Epithelial cell of esophagus (primary cell): ENCODE data around the gene TRPM1.

ENCODE experiments used
- DNase-seq: peaks from one replicate; pipeline ENCODE4 v3.0.0; 2010; ENCODE audit warnings: low read depth
- H3K4me3 ChIP-seq: 2 replicates; pipeline ENCODE4 v1.5.1; 2011; ENCODE audit warnings: mild to moderate bottlenecking, low read length, control low read depth
- TF ChIP-seq, protein P1 (sequence below): IDR thresholded peaks from 2 replicates; pipeline ENCODE4 v1.5.1; 2011; ENCODE audit warnings: low read depth, mild to moderate bottlenecking, low read length, control low read depth, inconsistent platforms; ENCODE audit not compliant: insufficient read depth; ENCODE audit errors: missing control alignments

TRPM1 gene

DNA sequence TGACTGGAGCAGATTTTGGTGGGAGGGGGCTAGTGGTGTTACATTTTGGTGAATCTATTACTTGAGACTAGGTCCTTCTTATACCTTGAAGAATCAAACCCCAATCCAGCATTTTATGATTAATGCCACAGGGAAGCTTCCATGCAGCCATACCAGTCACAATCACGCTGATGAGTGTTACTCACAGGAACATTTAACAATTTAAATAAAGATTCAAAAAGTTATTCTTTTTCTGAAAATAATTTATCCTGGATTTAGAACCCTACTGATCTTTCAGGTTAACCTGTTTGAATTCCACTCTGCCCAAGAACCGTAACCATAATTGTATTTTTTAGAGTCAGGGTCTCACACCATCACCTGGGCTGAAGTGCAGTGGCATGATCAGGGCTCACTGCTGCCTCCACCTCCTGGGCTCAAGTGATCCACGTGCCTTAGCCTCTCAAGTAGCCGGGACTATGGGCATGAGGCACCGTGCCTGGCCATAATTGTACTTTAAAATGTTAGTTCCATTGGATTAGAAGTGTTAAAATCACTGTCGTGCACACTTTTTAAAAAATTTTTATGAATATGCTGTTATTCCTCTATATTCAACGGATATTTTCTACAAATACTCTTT, 109.2 kb downstream of the TRPM1 start:
- TF ChIP-seq, protein P1, sequence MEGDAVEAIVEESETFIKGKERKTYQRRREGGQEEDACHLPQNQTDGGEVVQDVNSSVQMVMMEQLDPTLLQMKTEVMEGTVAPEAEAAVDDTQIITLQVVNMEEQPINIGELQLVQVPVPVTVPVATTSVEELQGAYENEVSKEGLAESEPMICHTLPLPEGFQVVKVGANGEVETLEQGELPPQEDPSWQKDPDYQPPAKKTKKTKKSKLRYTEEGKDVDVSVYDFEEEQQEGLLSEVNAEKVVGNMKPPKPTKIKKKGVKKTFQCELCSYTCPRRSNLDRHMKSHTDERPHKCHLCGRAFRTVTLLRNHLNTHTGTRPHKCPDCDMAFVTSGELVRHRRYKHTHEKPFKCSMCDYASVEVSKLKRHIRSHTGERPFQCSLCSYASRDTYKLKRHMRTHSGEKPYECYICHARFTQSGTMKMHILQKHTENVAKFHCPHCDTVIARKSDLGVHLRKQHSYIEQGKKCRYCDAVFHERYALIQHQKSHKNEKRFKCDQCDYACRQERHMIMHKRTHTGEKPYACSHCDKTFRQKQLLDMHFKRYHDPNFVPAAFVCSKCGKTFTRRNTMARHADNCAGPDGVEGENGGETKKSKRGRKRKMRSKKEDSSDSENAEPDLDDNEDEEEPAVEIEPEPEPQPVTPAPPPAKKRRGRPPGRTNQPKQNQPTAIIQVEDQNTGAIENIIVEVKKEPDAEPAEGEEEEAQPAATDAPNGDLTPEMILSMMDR = no peak
- H3K4me3 ChIP-seq = peak overlapping the region; percentile 70
- peak; percentile 39 for DNase-seq

DNA sequence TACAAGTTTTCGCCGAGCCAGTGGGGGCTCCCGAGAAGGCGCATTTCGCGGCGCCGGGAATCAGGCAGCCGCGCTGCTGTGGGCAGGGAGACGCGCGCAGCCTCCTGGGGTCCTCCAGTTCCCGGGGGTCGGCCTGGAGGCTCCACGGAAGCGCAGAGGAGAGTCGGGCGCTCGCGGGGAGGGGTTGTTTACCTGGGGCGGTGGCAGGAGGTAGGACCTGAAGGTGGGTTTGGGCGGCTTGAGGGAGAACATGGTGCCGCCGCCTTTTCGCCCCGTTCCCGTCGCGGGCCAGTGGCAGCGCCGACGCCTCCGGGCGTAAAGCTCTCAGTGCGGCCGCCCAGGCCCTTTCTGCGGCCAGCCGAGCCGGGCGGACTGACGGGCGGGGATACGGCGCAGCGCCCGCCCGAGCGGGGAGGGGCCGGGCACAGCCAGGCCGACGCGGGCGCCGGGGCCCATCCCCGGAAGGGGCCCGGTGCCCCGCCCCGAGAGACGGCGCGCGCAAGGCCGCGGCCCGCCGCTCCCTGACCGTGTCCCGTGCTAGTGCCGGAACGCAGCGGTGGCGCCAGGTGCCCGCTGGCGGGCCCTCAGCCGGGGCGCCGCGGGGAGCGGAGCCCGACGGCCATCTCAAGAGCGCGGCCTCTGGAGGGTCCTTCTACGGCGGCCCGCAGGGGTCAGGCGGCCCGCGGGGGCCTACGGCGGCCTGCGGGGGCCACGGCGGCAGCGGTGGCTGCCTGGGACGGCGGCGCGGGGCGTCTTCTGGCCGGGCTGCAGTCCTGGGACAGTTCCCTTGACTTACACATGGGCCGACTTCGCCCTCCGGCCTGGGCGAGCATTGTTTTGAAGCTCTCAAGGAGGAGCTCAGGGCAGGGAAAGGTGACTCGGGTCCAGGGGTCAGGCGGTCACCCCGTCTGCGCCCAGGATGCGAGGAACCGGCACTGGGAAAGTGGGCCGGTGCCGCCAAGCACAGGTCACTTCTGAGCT, 110.0 kb downstream of the TRPM1 start, which contains the start of gene MTMR10:
Gene MTMR10, minus strand, starts transcription at position 374 of the 981 bp plus-strand sequence. Its CDS starts 122 bp downstream, at position 252.
- DNase-seq = peak; percentile 84
- TF ChIP-seq, protein P1 = no peak
- peak within 1 kb of the TSS; percentile 89 for H3K4me3 ChIP-seq

DNA sequence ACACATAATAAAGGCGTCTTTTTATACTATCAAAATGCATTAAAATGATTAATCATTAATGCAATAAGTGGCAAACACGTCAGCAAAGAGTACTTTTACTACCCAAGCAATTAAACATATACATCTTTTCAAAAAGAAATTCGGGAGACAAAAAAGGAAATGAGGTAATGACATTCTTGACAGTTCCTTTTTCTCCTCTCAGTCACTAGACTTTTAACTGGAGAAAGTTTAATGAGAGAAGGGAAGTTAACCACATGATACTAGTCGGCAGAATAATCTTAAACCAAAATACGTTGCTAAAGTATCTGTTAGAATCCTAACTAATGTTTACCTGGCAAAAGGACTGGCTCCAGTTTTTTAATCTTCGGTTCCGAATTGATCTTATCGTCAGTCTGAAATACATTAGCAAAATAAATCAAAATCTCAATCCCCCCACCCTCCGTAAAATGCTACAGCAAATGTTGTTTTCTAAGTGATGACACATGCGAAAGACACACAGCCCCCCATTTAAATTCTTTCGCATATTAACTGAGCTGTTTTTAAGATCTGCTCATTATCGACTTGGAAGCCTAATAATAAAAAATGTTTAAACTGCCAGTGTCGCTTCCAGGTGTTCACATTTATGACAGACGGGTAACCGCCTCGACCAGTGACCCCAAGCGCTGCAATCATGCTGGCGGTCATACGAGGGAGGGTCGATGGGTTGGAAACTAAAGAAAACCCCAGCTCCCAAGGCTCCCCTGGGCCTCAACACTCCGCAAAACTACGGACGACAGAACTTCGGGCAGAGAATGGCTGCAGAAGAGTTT, 110.9 kb downstream of the TRPM1 start:
- DNase-seq = peak; percentile 27
- TF ChIP-seq, protein P1 = no peak
- H3K4me3 ChIP-seq = peak overlapping the region; percentile 89

DNA sequence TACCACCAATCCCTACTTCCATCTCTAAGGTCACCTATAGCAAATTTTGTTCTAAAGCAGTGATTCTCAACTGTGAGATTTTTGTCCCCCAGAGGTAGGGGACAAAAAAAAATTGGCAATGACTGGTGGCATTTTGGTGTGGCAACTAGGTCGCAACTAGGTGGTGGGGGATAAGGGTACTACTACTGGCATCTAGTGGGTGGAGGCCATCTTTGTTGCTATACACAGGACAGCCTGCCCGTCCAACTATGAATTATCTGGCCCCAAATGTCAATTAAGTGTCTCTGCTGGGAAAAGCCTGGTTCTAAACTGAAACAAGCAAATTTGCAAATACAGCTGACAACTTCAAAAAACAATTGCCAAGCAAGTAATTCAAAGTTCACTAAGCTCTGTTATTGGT, 111.5 kb downstream of the TRPM1 start:
- TF ChIP-seq, protein P1 = no peak
- H3K4me3 ChIP-seq = peak overlapping the region; percentile 89
- no peak for DNase-seq

DNA sequence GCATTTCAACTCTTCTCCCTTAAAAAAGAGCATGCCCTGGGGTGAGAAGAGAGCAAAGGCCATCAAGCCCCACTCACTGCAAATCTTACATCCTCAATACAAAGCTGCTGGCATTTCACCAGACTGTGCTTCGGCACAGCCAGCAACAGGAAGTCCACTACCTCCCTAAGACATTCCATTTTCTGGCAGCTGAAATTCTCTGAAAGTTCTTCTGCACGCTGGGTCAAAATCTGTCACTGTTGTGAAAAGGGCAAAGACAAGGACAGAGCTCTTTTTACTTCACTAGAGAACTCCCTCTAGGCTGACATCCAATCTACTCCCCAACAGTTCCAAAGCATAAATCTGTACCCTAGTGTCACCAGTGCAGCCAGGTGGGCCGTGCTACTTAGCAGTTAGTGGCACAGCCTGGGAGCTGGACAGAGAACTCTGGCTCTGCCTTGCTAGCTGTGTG, 116.4 kb downstream of the TRPM1 start:
- DNase-seq = no peak
- no peak overlapping the region for H3K4me3 ChIP-seq
- TF ChIP-seq, protein P1 = no peak

DNA sequence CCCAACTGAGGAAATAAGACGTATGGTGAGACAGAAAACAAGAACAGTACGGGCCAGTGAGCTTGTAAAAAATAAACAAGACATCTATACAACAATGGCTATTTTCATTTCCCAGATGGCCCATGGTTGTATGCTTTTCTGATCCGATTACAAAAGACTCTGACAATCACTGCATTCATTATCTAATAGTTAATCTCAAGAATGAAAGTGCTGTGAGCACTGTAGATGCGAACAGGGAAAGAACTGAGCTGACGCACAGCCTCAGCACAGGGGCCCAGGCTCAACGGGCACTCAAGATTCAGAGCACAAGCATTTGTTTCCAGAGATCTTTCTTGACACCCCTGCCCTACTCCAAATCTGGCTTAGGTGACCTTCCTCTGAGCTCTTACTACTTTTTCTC, 117.0 kb downstream of the TRPM1 start:
- no peak overlapping the region for H3K4me3 ChIP-seq
- no peak for DNase-seq
- TF ChIP-seq, protein P1 = no peak
